Endothelial cell of umbilical vein (primary cell): Measurements from ENCODE around the gene MYLK2. TPM values are rescaled to one million over a fixed set of nuclear protein-coding genes. Genes with fewer than 3 reads are reported as not detected.

Source experiments
- BruUV-seq: library from RNA; stranded (reverse); fragments of 400-500 nt; replicated peaks from 2 replicates; lab custom pipeline; 2021; lab: Mats Ljungman, UMichigan
- CTCF ChIA-PET: fragments of 300-600, 350-600 bp; sonication (Branson Sonifier 250); formaldehyde crosslinking; loops from one replicate; lab custom pipeline; 2021; ENCODE audit warnings: antibody characterized with exemption, inconsistent platforms; lab: Charles Lee
- POLR2A ChIA-PET: fragments of 300-600, 350-600 bp; sonication (Branson Sonifier 250); formaldehyde crosslinking; loops from one replicate; lab custom pipeline; 2021; ENCODE audit warnings: antibody characterized with exemption, inconsistent platforms; lab: Charles Lee
- DNase-seq: peaks from one replicate; pipeline ENCODE4 v3.0.0-alpha.2; 2011; ENCODE audit warnings: low read depth, low spot score
- FAIRE-seq: peaks from 2 replicates; lab custom pipeline; 2011; peaks lifted over from hg19 to GRCh38; lab: Jason Lieb, UNC
- H2AFZ ChIP-seq: 2 replicates; pipeline ENCODE4 v1.6.0; 2012; ENCODE audit warnings: low read depth, low read length, control low read depth, inconsistent platforms
- H3K27ac ChIP-seq: 2 replicates; pipeline ENCODE4 v1.5.1; 2011; ENCODE audit warnings: low read depth, mild to moderate bottlenecking, control low read depth, low read length, moderate library complexity; ENCODE audit not compliant: insufficient read depth
- H3K27me3 ChIP-seq, 2 experiments: 2 replicates each; pipeline versions ENCODE4 v1.6.0 to v1.6.1; 2011; ENCODE audit warnings: low read length in 2 of 2, mixed read lengths in 1 of 2; ENCODE audit not compliant: control insufficient read depth in 2 of 2, insufficient read depth in 2 of 2
- H3K36me3 ChIP-seq, 2 experiments: 2 replicates in 1 of 2; 3 replicates in 1 of 2; pipeline ENCODE4 v1.5.1; 2011; ENCODE audit warnings: low read length in 2 of 2, mild to moderate bottlenecking in 1 of 2, moderate library complexity in 1 of 2; ENCODE audit not compliant: control insufficient read depth in 2 of 2, insufficient read depth in 2 of 2; ENCODE audit errors: extremely low read depth in 1 of 2
- H3K4me1 ChIP-seq: 3 replicates; pipeline ENCODE4 v1.5.1; 2011; ENCODE audit warnings: mild to moderate bottlenecking, low read length; ENCODE audit not compliant: control insufficient read depth, insufficient read depth; ENCODE audit errors: extremely low read depth
- H3K4me2 ChIP-seq: 2 replicates; pipeline ENCODE4 v1.6.1; 2011; ENCODE audit warnings: low read length, control low read depth, mixed read lengths; ENCODE audit not compliant: insufficient read depth
- H3K4me3 ChIP-seq, 3 experiments: fragments of 200-600 bp in 1 of 3; sonication (generic), shearing (Covaris generic) in 1 of 3; replicated peaks in 1 of 3; 2 replicates each; pipeline ENCODE4 v1.5.1; 2011 to 2016; ENCODE audit warnings: control low read depth in 3 of 3, low read length in 3 of 3, mild to moderate bottlenecking in 2 of 3, inconsistent platforms in 1 of 3, low read depth in 1 of 3, moderate library complexity in 1 of 3; ENCODE audit not compliant: insufficient read depth in 1 of 3
- H3K79me2 ChIP-seq: 2 replicates; pipeline ENCODE4 v1.6.0; 2012; ENCODE audit warnings: low read length, inconsistent platforms; ENCODE audit not compliant: control insufficient read depth, insufficient read depth
- H3K9ac ChIP-seq: replicated peaks from 2 replicates; pipeline ENCODE3; 2011; ENCODE audit warnings: low read length, control low read depth; ENCODE audit not compliant: insufficient read depth; ENCODE audit errors: extremely low read depth
- H3K9me1 ChIP-seq: replicated peaks from 3 replicates; pipeline ENCODE4 v1.6.0; 2011; ENCODE audit warnings: mild to moderate bottlenecking, low read length; ENCODE audit not compliant: control insufficient read depth, insufficient read depth; ENCODE audit errors: extremely low read depth
- H3K9me3 ChIP-seq: replicated peaks from 2 replicates; pipeline ENCODE4 v1.5.1; 2012; ENCODE audit warnings: low read length, inconsistent platforms; ENCODE audit not compliant: control insufficient read depth, insufficient read depth
- H4K20me1 ChIP-seq: replicated peaks from 2 replicates; pipeline ENCODE3; 2011; ENCODE audit warnings: mild to moderate bottlenecking, low read length; ENCODE audit not compliant: control insufficient read depth, insufficient read depth; ENCODE audit errors: extremely low read depth
- EZH2 ChIP-seq: IDR thresholded peaks from 2 replicates; pipeline ENCODE4 v1.6.1; 2012; ENCODE audit warnings: borderline replicate concordance, low read depth, mild to moderate bottlenecking, moderate library complexity, low read length, inconsistent platforms; ENCODE audit not compliant: severe bottlenecking
- FOS ChIP-seq: IDR thresholded peaks from 2 replicates; pipeline ENCODE4 v1.6.1; 2011; ENCODE audit warnings: mild to moderate bottlenecking, low read length, moderate library complexity, borderline replicate concordance; ENCODE audit not compliant: insufficient read depth
- GATA2 ChIP-seq: IDR thresholded peaks from 2 replicates; pipeline ENCODE4 v1.7.0; 2011; ENCODE audit warnings: low read depth, mild to moderate bottlenecking, moderate library complexity, mixed read lengths, low read length; ENCODE audit not compliant: insufficient read length, insufficient read depth
- JUN ChIP-seq: IDR thresholded peaks from 2 replicates; pipeline ENCODE4 v1.6.1; 2011; ENCODE audit warnings: borderline replicate concordance, low read depth; ENCODE audit not compliant: insufficient read length, insufficient read depth
- MYC ChIP-seq: IDR thresholded peaks from one replicate; pipeline ENCODE4 v1.6.1; 2011; ENCODE audit warnings: mild to moderate bottlenecking, low read depth, low read length
- POLR2A ChIP-seq: IDR thresholded peaks from 2 replicates; pipeline ENCODE4 v1.6.1; 2012; ENCODE audit warnings: low read depth, mild to moderate bottlenecking, control low read depth, low read length
- POLR2AphosphoS5 ChIP-seq: IDR thresholded peaks from 2 replicates; pipeline ENCODE4 v1.6.1; 2012; ENCODE audit warnings: low read depth, mild to moderate bottlenecking, control low read depth, low read length, moderate library complexity; ENCODE audit not compliant: insufficient read depth
- dilution Hi-C: fragments of 300-500 bp; cut with MboI; formaldehyde crosslinking; loops from one replicate; pipeline ENCODE4 v1.15.0; 2019; ENCODE audit warnings: low sequenced_read_pairs; ENCODE audit not compliant: extremely low pct_ligation_motif_present
- intact Hi-C: fragments of 100-400 bp; cut with micrococcal nuclease; formaldehyde crosslinking; loops from one replicate; pipeline ENCODE4 v1.10.0; 2022
- polyA plus RNA-seq, 4 experiments: library from polyadenylated mRNA; depleted of rRNA in 3 of 4; stranded (reverse) in 3 of 4; unstranded in 1 of 4; fragments of >200 nt; gene quantifications; 2 replicates each; pipeline versions ENCODE4 v1.2.1 to v1.2.3, GENCODE V29; 2011 to 2012; ENCODE audit warnings: missing spikeins in 1 of 4
- total RNA-seq: library from RNA; stranded (reverse); gene quantifications from 2 replicates; pipeline ENCODE4 v1.2.3, GENCODE V29; 2021
- TF ChIP-seq, protein P1 (sequence below), 2 donors: IDR thresholded peaks; 1 replicate in 1 of 2; 2 replicates in 1 of 2; pipeline ENCODE4 v1.5.1; 2011; ENCODE audit warnings: low read length in 2 of 2, mild to moderate bottlenecking in 2 of 2, moderate library complexity in 2 of 2, control low read depth in 1 of 2, inconsistent platforms in 1 of 2, low read depth in 1 of 2; ENCODE audit not compliant: insufficient read depth in 1 of 2; ENCODE audit errors: extremely low read depth in 1 of 2
- TF ChIP-seq, protein P2 (sequence below): IDR thresholded peaks from 2 replicates; pipeline ENCODE4 v1.6.1; 2011; ENCODE audit not compliant: insufficient read depth, insufficient read length

MYLK2 gene
- total and polyA plus RNA-seq, 2 donors (not counting 3 experiments of a cell fraction or from before 2014, with no cell fraction given): 2.6 to 2.7 TPM

DNA sequence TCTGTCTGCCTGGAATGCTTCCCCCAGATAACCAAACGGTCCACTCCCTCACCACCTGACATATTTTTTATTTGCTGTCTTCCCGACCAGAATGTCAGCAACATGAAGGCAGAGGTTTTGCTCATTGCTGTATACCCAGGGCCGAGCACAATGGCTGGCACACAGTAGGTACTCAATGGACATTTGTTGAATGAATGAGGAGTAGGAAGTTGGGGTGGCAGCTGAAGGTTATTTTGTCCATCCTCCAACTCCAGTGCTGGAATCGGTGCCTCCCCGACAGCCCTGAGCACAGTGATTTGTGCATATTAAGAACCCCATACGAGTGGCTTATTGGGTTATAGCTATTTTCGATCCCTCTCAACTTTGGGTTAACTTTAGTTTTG is 40.8 kb downstream of the MYLK2 start:
- intact Hi-C loops: no loop called here
- dilution Hi-C loops: no loop called here
- Histone ChIP-seq H3K4me2 (no peak overlapping the region), H4K20me1 (no peaks in the 10 kb centered on the region), H3K79me2 (no peaks in the 10 kb centered on the region), H3K4me1 (no peaks in the 10 kb centered on the region), H3K9me1 (no peaks in the 10 kb centered on the region), H3K9ac (no peak overlapping the region), H3K9me3 (no peaks in the 10 kb centered on the region), H3K27me3 (peaks cover 24 to 32% of the 10 kb centered on the region in 2 experiments), H2AFZ (no peak overlapping the region), H3K27ac (no peak overlapping the region), H3K36me3 (no peaks in the 10 kb centered on the region), H3K4me3 (no peak overlapping the region)
- ChIA-PET CTCF (interaction anchor here (0.9 to 3.9 kb wide), 10 partner anchors 9 to 232 kb away, joined by 3 to 25 read pairs (median 3); partner anchors contain the start of genes FOXS1 and PDRG1), POLR2A (no interaction called here)
- BruUV-seq: no TSS peak
- no peak for FAIRE-seq
- no peak for DNase-seq
- TF ChIP-seq, protein P1, sequence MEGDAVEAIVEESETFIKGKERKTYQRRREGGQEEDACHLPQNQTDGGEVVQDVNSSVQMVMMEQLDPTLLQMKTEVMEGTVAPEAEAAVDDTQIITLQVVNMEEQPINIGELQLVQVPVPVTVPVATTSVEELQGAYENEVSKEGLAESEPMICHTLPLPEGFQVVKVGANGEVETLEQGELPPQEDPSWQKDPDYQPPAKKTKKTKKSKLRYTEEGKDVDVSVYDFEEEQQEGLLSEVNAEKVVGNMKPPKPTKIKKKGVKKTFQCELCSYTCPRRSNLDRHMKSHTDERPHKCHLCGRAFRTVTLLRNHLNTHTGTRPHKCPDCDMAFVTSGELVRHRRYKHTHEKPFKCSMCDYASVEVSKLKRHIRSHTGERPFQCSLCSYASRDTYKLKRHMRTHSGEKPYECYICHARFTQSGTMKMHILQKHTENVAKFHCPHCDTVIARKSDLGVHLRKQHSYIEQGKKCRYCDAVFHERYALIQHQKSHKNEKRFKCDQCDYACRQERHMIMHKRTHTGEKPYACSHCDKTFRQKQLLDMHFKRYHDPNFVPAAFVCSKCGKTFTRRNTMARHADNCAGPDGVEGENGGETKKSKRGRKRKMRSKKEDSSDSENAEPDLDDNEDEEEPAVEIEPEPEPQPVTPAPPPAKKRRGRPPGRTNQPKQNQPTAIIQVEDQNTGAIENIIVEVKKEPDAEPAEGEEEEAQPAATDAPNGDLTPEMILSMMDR (IDR thresholded peaks at IDR 0.05; ENCODE audit: extremely low read depth in 1 of 2, insufficient read depth in 1 of 2, low read depth in 1 of 2, low read length in 2 of 2): no peak
- TF ChIP-seq, protein P2, sequence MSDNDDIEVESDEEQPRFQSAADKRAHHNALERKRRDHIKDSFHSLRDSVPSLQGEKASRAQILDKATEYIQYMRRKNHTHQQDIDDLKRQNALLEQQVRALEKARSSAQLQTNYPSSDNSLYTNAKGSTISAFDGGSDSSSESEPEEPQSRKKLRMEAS: no peak
- TF ChIP-seq EZH2: no peak
- no peak for TF ChIP-seq JUN
- TF ChIP-seq FOS: no peak
- no peak for TF ChIP-seq GATA2
- no peak for TF ChIP-seq POLR2AphosphoS5
- TF ChIP-seq POLR2A: no peak
- no peak for TF ChIP-seq MYC
